ENCODE data around the gene EXT2.

DNA sequence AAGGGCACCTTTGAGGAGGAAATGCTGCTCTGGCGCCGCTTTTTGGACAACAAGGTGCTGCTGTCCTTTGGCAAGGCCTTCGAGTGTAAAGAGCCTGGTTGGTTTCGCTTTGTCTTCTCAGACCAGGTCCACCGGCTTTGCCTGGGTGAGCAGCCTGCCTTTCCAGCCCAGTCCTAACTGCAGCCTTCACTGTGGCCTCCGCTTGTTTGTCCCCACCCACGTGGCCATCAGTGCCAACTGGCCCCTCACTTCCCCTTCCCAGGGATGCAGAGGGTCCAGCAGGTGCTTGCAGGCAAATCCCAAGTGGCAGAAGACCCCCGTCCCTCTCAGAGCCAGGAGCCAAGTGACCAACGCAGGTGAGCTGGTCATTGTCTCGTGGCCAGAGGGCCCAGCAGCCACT lies 12.0 kb upstream of the EXT2 start:
- TF ChIP-seq EP300 (IDR thresholded peaks at IDR 0.05) = no peak
- no peak for TF ChIP-seq POLR2A (IDR thresholded peaks at IDR 0.05; ENCODE audit: low read depth)
- TF ChIP-seq, protein P1, sequence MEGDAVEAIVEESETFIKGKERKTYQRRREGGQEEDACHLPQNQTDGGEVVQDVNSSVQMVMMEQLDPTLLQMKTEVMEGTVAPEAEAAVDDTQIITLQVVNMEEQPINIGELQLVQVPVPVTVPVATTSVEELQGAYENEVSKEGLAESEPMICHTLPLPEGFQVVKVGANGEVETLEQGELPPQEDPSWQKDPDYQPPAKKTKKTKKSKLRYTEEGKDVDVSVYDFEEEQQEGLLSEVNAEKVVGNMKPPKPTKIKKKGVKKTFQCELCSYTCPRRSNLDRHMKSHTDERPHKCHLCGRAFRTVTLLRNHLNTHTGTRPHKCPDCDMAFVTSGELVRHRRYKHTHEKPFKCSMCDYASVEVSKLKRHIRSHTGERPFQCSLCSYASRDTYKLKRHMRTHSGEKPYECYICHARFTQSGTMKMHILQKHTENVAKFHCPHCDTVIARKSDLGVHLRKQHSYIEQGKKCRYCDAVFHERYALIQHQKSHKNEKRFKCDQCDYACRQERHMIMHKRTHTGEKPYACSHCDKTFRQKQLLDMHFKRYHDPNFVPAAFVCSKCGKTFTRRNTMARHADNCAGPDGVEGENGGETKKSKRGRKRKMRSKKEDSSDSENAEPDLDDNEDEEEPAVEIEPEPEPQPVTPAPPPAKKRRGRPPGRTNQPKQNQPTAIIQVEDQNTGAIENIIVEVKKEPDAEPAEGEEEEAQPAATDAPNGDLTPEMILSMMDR (IDR thresholded peaks at IDR 0.05) = no peak
- TF ChIP-seq POLR2AphosphoS5 (IDR thresholded peaks at IDR 0.05) = no peak
